Gastroesophageal sphincter (tissue), 4 donors: ENCODE measurements around the gene ANKRD50. TPM values are rescaled to one million over a fixed set of nuclear protein-coding genes. Genes with fewer than 3 reads are reported as not detected.

Source experiments
- ATAC-seq: fragments of 150-250 bp; one replicate; pipeline ENCODE4 v1.9.1; 2016; ENCODE audit warnings: mild to moderate bottlenecking, moderate library complexity
- H3K27ac ChIP-seq, 4 donors: fragments of 200-600 bp; sonication (generic) in 3 of 4; 1 replicate in 3 of 4; 2 replicates in 1 of 4; pipeline ENCODE4 v1.5.1; 2016 to 2019
- H3K27me3 ChIP-seq: fragments of 200-600 bp; sonication (generic); one replicate; pipeline ENCODE4 v1.5.1; 2019
- H3K36me3 ChIP-seq, 2 donors: fragments of 200-600 bp; sonication (generic); one replicate each; pipeline ENCODE4 v1.5.1; 2019; ENCODE audit warnings: control low read depth in 1 of 2
- H3K4me1 ChIP-seq, 3 donors: fragments of 200-600 bp; sonication (generic); 1 replicate in 2 of 3; 2 replicates in 1 of 3; pipeline ENCODE4 v1.5.1; 2016 to 2019; ENCODE audit warnings: control low read depth in 2 of 3
- H3K4me3 ChIP-seq, 2 donors: fragments of 200-600 bp; sonication (generic); one replicate each; pipeline ENCODE4 v1.5.1; 2019; ENCODE audit warnings: mild to moderate bottlenecking in 1 of 2, moderate library complexity in 1 of 2
- H3K9me3 ChIP-seq, 3 donors: fragments of 200-600 bp; sonication (generic); one replicate each; pipeline ENCODE4 v1.5.1; 2017 to 2019; ENCODE audit warnings: control low read depth in 2 of 3
- EP300 ChIP-seq: sonication (generic); formaldehyde crosslinking; IDR thresholded peaks from one replicate; pipeline ENCODE4 v1.6.1; 2017; ENCODE audit warnings: antibody characterized with exemption, mild to moderate bottlenecking
- POLR2A ChIP-seq, 2 donors: fragments of 450-650 bp; IDR thresholded peaks; one replicate each; pipeline ENCODE4 v1.6.1; 2017; ENCODE audit warnings: antibody characterized with exemption in 2 of 2, mild to moderate bottlenecking in 2 of 2, moderate library complexity in 1 of 2
- POLR2AphosphoS5 ChIP-seq: sonication (generic); formaldehyde crosslinking; IDR thresholded peaks from one replicate; pipeline ENCODE4 v1.6.1; 2017; ENCODE audit warnings: antibody characterized with exemption
- WGBS, 2 donors: methylation state at CpG; one replicate each; pipeline ENCODE4 v1.1.5; 2018; ENCODE audit warnings: low coverage in 1 of 2; 5-methylcytosine and 5-hydroxymethylcytosine counted together
- total RNA-seq, 4 donors: library from RNA; depleted of rRNA; stranded (reverse); fragments of >200 nt; gene quantifications; one replicate each; pipeline ENCODE4 v1.1.0, GENCODE V29; 2016
- TF ChIP-seq, protein P1 (sequence below), 4 experiments: fragments of 200-600 bp in 2 of 4; fragments of 450-650 bp in 2 of 4; sonication (generic) in 1 of 4; IDR thresholded peaks; one replicate each; pipeline ENCODE4 v1.5.1; 2017 to 2019; ENCODE audit warnings: antibody characterized with exemption in 4 of 4, mild to moderate bottlenecking in 2 of 4, moderate library complexity in 2 of 4

The ANKRD50 gene
- total RNA-seq, 4 donors from 2014 or later = 15.5 to 28.3 (median 24.7) TPM

DNA sequence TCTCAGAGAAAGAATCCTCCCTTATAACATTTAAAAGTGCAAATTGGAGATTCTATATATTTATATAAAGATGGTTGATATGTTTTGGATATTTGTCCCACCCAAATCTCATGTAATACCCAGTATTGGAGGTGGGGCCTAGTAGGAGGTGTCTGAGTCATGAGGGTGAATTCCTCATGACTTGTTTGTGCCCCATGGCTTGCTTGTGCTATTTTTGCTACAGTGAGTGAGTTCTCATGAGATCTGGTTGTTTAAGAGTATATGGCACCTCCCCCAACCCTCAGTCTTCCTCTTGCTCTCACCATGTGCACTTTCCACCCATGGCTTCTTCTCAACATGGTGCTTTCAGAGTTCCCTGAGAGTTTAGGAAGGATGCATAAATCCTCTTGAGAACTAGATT is 9.5 kb upstream of the ANKRD50 start:
- Histone ChIP-seq H3K4me1 (no peaks in the 10 kb centered on the region), H3K36me3 (no peaks in the 10 kb centered on the region), H3K9me3 (no peaks in the 10 kb centered on the region), H3K27me3 (no peaks in the 10 kb centered on the region), H3K27ac (no peak overlapping the region), H3K4me3 (no peak overlapping the region)
- TF ChIP-seq, protein P1, sequence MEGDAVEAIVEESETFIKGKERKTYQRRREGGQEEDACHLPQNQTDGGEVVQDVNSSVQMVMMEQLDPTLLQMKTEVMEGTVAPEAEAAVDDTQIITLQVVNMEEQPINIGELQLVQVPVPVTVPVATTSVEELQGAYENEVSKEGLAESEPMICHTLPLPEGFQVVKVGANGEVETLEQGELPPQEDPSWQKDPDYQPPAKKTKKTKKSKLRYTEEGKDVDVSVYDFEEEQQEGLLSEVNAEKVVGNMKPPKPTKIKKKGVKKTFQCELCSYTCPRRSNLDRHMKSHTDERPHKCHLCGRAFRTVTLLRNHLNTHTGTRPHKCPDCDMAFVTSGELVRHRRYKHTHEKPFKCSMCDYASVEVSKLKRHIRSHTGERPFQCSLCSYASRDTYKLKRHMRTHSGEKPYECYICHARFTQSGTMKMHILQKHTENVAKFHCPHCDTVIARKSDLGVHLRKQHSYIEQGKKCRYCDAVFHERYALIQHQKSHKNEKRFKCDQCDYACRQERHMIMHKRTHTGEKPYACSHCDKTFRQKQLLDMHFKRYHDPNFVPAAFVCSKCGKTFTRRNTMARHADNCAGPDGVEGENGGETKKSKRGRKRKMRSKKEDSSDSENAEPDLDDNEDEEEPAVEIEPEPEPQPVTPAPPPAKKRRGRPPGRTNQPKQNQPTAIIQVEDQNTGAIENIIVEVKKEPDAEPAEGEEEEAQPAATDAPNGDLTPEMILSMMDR (IDR thresholded peaks at IDR 0.05) = no peak
- no peak for TF ChIP-seq POLR2A (IDR thresholded peaks at IDR 0.05)
- no peak for ATAC-seq

- Histone ChIP-seq H3K9me3 (no peaks in the 10 kb centered on the region), H3K4me3 (no peak overlapping the region), H3K27me3 (no peaks in the 10 kb centered on the region), H3K27ac (no peak overlapping the region), H3K4me1 (peaks cover 0 to 7% (median 0%) of the 10 kb centered on the region in 3 donors), H3K36me3 (no peaks in the 10 kb centered on the region)
- no peak for ATAC-seq
- TF ChIP-seq EP300 (no peak), POLR2A (IDR thresholded peaks at IDR 0.05) (no peak), POLR2AphosphoS5 (no peak)
- TF ChIP-seq, protein P1 (IDR thresholded peaks at IDR 0.05) = no peak
- WGBS, 2 donors = 87 to 90% methylated on average over 4 of the region's 4 CpGs
Measured at GRCh38 chr4:124717101-124717500, 4.6 kb upstream of the ANKRD50 start.

DNA sequence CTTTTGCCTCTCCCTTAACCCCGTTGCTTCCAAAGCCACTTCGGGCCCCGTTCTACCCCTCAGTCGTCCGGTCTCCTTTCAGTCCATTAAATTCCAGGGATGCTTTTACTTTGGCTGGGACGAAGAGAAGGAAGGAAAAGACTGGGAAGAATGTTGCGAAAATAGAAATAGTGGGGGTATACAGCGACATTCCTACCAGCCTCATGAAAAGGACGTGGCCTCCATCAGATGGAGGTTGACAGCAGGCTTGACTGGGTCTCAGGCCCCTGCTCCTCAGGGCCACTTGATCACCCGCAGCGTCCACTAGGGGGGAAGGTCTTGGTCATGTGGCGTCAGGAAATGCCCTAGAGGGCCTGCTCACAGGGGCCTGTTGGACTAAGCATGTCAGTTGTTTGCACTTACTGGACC is 657 bp upstream of the ANKRD50 start:
- WGBS, 2 donors = 0 to 14% methylated on average over 2 to 6 of the region's 12 CpGs
- TF ChIP-seq, protein P1 (IDR thresholded peaks at IDR 0.05) = peak; percentile 28 to 64 (median 47)
- no peak for TF ChIP-seq EP300

DNA sequence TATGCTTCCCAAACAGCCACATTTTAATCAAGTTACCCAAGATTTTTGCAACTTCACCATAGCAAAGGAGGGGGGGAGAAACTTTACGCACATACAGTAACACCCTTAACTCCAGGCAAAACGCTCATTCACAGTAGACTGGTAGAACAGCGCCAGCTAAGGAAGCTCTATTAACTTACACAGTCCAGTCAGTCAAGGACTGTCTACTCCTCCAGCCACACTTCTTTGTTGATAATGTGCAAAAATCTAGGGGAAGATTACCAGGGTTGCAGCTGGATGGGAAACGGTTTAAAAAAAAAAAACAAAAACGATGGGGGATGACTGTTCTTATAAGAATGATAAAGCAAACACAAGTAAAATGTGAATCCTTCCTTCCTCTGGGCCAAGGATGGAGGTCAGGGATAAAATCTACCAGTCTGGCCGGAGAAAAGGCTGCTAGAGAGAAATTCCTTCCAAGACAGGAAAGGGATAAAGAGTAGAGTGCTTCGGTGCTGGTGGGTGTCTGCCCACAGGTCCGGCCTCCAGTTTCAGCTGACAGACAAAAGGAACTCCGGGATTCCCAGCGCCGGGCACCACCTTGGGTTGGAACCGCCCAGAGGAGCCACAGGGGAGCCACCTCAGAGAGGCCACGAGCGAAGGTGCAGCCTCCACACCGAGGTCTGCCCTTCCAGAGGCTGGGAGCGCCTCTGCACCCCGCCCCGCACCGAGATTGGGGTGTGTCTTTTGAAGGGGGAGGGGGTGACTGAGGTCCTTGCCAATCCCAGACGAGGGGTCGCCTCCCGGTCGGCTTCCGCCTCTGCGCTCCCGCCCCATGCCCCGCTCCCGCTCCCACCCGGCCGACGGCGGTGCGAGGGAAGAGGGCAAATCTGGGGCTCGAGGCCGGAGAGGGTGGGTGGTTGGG is 811 bp downstream of the ANKRD50 start:
- H3K27ac ChIP-seq = peak overlapping the region; percentile 92 to 97 (median 96)
- H3K36me3 ChIP-seq = no peaks in the 10 kb centered on the region
- TF ChIP-seq POLR2AphosphoS5 = peak; percentile 2
- TF ChIP-seq EP300 = no peak
- no peak for TF ChIP-seq POLR2A (IDR thresholded peaks at IDR 0.05)
- TF ChIP-seq, protein P1 (IDR thresholded peaks at IDR 0.05) = peak in 1 of 4 experiments; percentile 41
- H3K4me1 ChIP-seq = peaks cover 6 to 52% (median 8%) of the 10 kb centered on the region in 3 donors
- WGBS, 2 donors = 0 to 5% methylated on average over 4 to 9 of the region's 35 CpGs
- no peaks in the 10 kb centered on the region for H3K27me3 ChIP-seq
- H3K4me3 ChIP-seq = peak overlapping the region; percentile 59 to 79
- peak; percentile 13 for ATAC-seq
- no peaks in the 10 kb centered on the region for H3K9me3 ChIP-seq

More for the DNA sequence above, 657 bp upstream of the ANKRD50 start:
- H3K9me3 ChIP-seq = no peaks in the 10 kb centered on the region
- H3K36me3 ChIP-seq = no peaks in the 10 kb centered on the region
- peaks cover 6 to 41% (median 8%) of the 10 kb centered on the region in 3 donors for H3K4me1 ChIP-seq
- H3K27ac ChIP-seq = peak overlapping the region; percentile 92 to 97 (median 96)
- peak overlapping the region; percentile 59 to 79 for H3K4me3 ChIP-seq
- ATAC-seq = peak; percentile 53
- no peaks in the 10 kb centered on the region for H3K27me3 ChIP-seq

DNA sequence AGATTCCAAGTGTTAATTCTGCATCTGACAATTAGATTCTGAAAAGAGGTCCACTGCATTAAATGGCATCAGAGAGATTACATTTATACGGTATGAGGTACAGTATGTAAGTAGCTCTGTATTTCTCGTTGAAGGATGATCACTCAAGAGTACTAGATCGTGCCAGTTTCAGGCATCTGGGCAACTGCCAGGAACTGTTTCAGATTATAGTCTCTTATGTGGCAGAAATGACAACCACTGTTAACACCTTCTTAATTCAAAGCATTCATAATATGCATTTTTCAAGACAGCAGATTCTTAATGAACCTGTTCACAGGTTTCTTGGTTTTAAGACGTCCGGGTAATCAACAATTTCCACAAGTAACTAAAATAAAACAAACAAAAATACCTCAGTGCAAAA is 1.6 kb downstream of the ANKRD50 start:
- Histone ChIP-seq H3K9me3 (no peaks in the 10 kb centered on the region), H3K36me3 (no peaks in the 10 kb centered on the region), H3K27ac (peak overlapping the region in 2 of 4 donors; percentile 92 to 95), H3K27me3 (no peaks in the 10 kb centered on the region), H3K4me1 (peaks cover 6 to 52% (median 8%) of the 10 kb centered on the region in 3 donors), H3K4me3 (peak overlapping the region; percentile 59 to 79)
- 10 to 15% methylated on average over 5 of the region's 5 CpGs for WGBS, 2 donors
- TF ChIP-seq POLR2AphosphoS5 = no peak
- TF ChIP-seq, protein P1 (IDR thresholded peaks at IDR 0.05) = no peak
- TF ChIP-seq POLR2A (IDR thresholded peaks at IDR 0.05) = no peak
- ATAC-seq = no peak
